ENCODE measurements around the gene RALB. TPM values are rescaled to one million over a fixed set of nuclear protein-coding genes. Genes with fewer than 3 reads are reported as not detected.

RALB gene
- total RNA-seq, 4 donors from 2014 or later = 18.9 to 81.0 (median 59.4) TPM

GRCh38 chr2:120317180-120317533, 64.5 kb downstream of the RALB start:
- TF ChIP-seq POLR2AphosphoS5 (IDR thresholded peaks at IDR 0.05) = no peak
- TF ChIP-seq EP300 (IDR thresholded peaks at IDR 0.05; ENCODE audit: low read depth) = no peak
- no peak for TF ChIP-seq POLR2A (IDR thresholded peaks at IDR 0.05)
- Histone ChIP-seq H3K4me3 (no peak overlapping the region), H3K9me3 (no peaks in the 10 kb centered on the region), H3K4me1 (peaks cover 0 to 19% (median 8%) of the 10 kb centered on the region in 4 donors), H3K27ac (no peak overlapping the region), H3K27me3 (peaks cover 11% of the 10 kb centered on the region), H3K36me3 (no peaks in the 10 kb centered on the region)
- intact Hi-C loops (cut with DNase I; ENCODE audit: low total_unique reads) (loop anchor here (10.0 kb wide), 1 partner anchor 62 kb away; the partner anchor contains the start of gene RALB), in situ Hi-C loops (cut with MboI; ENCODE audit: low pct_ligation_motif_present in 1 of 4, low pct_unique_long_range_greater_than_20kb in 1 of 4, low sequenced_read_pairs in 3 of 4) (loop anchor here in 1 of 4 donors (10.0 kb wide), 1 partner anchor 92 kb away; the partner anchor contains the start of gene TMEM185B)
- DNase-seq = no peak

- Histone ChIP-seq H3K27me3 (peaks cover 11% of the 10 kb centered on the region), H3K36me3 (no peaks in the 10 kb centered on the region), H3K4me1 (peaks cover 0 to 12% (median 3%) of the 10 kb centered on the region in 4 donors), H3K27ac (no peak overlapping the region), H3K9me3 (no peaks in the 10 kb centered on the region), H3K4me3 (no peak overlapping the region)
- intact Hi-C loops (cut with DNase I; ENCODE audit: low total_unique reads) (loop anchor here (10.0 kb wide), 1 partner anchor 63 kb away; the partner anchor contains the start of gene RALB), in situ Hi-C loops (cut with MboI; ENCODE audit: low pct_ligation_motif_present in 1 of 4, low pct_unique_long_range_greater_than_20kb in 1 of 4, low sequenced_read_pairs in 3 of 4) (loop anchor here in 1 of 4 donors (10.0 kb wide), 1 partner anchor 93 kb away; the partner anchor contains the start of gene TMEM185B)
- 71 to 86% methylated on average over 5 to 8 of the region's 8 CpGs for WGBS, 2 donors (ENCODE audit: low coverage in 1 of 2)
- TF ChIP-seq EP300 (IDR thresholded peaks at IDR 0.05; ENCODE audit: low read depth) = no peak
- TF ChIP-seq CTCF (IDR thresholded peaks at IDR 0.05) = no peak
- no peak for TF ChIP-seq POLR2AphosphoS5 (IDR thresholded peaks at IDR 0.05)
- TF ChIP-seq POLR2A (IDR thresholded peaks at IDR 0.05) = no peak
- no peak for DNase-seq
These were observed 65.3 kb downstream of the RALB start for GRCh38 chr2:120317916-120318315.

GRCh38 chr2:120318626-120319025, 66.0 kb downstream of the RALB start:
- H3K4me3 ChIP-seq = no peak overlapping the region
- H3K27ac ChIP-seq = no peak overlapping the region
- no peak for DNase-seq
- H3K36me3 ChIP-seq = no peaks in the 10 kb centered on the region
- TF ChIP-seq CTCF (IDR thresholded peaks at IDR 0.05) (no peak), POLR2AphosphoS5 (IDR thresholded peaks at IDR 0.05) (no peak), EP300 (IDR thresholded peaks at IDR 0.05; ENCODE audit: low read depth) (no peak), POLR2A (IDR thresholded peaks at IDR 0.05) (no peak)
- no peaks in the 10 kb centered on the region for H3K9me3 ChIP-seq
- H3K27me3 ChIP-seq = peaks cover 10% of the 10 kb centered on the region
- 55% methylated on average over 8 of the region's 8 CpGs; no CpG with 5 or more reads in 1 of the 2 donors for WGBS, 2 donors (ENCODE audit: low coverage in 1 of 2)
- in situ Hi-C loops (cut with MboI; ENCODE audit: low pct_ligation_motif_present in 1 of 4, low pct_unique_long_range_greater_than_20kb in 1 of 4, low sequenced_read_pairs in 3 of 4) (loop anchor here in 1 of 4 donors (10.0 kb wide), 1 partner anchor 94 kb away; the partner anchor contains the start of gene TMEM185B), intact Hi-C loops (cut with DNase I; ENCODE audit: low total_unique reads) (loop anchor here (10.0 kb wide), 1 partner anchor 64 kb away; the partner anchor contains the start of gene RALB)
- peaks cover 0 to 6% (median 2%) of the 10 kb centered on the region in 4 donors for H3K4me1 ChIP-seq

GRCh38 chr2:120319123-120319522, 66.5 kb downstream of the RALB start:
- in situ Hi-C loops (cut with MboI; ENCODE audit: low pct_ligation_motif_present in 1 of 4, low pct_unique_long_range_greater_than_20kb in 1 of 4, low sequenced_read_pairs in 3 of 4) = loop anchor here in 1 of 4 donors (10.0 kb wide), 1 partner anchor 94 kb away; the partner anchor contains the start of gene TMEM185B
- H3K27ac ChIP-seq = no peak overlapping the region
- intact Hi-C loops (cut with DNase I; ENCODE audit: low total_unique reads) = loop anchor here (10.0 kb wide), 1 partner anchor 64 kb away; the partner anchor contains the start of gene RALB

More at GRCh38 chr2:120319123-120319522, 66.5 kb downstream of the RALB start:
- Histone ChIP-seq H3K4me1 (peaks cover 0 to 4% (median 0%) of the 10 kb centered on the region in 4 donors), H3K27me3 (peaks cover 7% of the 10 kb centered on the region), H3K4me3 (no peak overlapping the region), H3K9me3 (no peaks in the 10 kb centered on the region), H3K36me3 (no peaks in the 10 kb centered on the region)
- TF ChIP-seq EP300 (IDR thresholded peaks at IDR 0.05; ENCODE audit: low read depth) (no peak), POLR2AphosphoS5 (IDR thresholded peaks at IDR 0.05) (no peak), CTCF (IDR thresholded peaks at IDR 0.05) (no peak), POLR2A (IDR thresholded peaks at IDR 0.05) (no peak)
- DNase-seq = no peak
- WGBS, 2 donors (ENCODE audit: low coverage in 1 of 2) = 52% methylated on average over 10 of the region's 10 CpGs; no CpG with 5 or more reads in 1 of the 2 donors

Data from transverse colon (tissue), 4 donors.